OCI-LY3 (cell line): Measurements from ENCODE around the gene ELF5.

ENCODE experiments used
- H2AFZ ChIP-seq: fragments of 200-600, 300-600 bp; shearing (Covaris generic); 2 replicates; pipeline ENCODE4 v1.6.0; 2014; ENCODE audit warnings: antibody characterized with exemption, low read depth, low read length
- H3K27ac ChIP-seq: fragments of 200-600, 300-600 bp; sonication (generic); 2 replicates; pipeline ENCODE4 v1.5.1; 2014; ENCODE audit warnings: mild to moderate bottlenecking, low read length, moderate library complexity, mixed read lengths
- H3K27me3 ChIP-seq: fragments of 200-600, 300-600 bp; sonication (generic); 2 replicates; pipeline ENCODE4 v1.6.1; 2014; ENCODE audit warnings: low read depth, low read length, mixed read lengths
- H3K36me3 ChIP-seq: fragments of 200-600, 300-600 bp; sonication (generic); replicated peaks from 2 replicates; pipeline ENCODE3; 2014; ENCODE audit warnings: low read depth, low read length, mixed read lengths
- H3K4me1 ChIP-seq: fragments of 300-600, 200-600 bp; sonication (generic); 2 replicates; pipeline ENCODE4 v1.6.1; 2014; ENCODE audit warnings: low read length, mixed read lengths
- H3K4me2 ChIP-seq: fragments of 200-600, 300-600 bp; sonication (generic); 2 replicates; pipeline ENCODE4 v1.6.1; 2014; ENCODE audit warnings: low read length, mixed read lengths
- H3K4me3 ChIP-seq: fragments of 300-600, 200-600 bp; sonication (generic); 2 replicates; pipeline ENCODE4 v1.5.1; 2014; ENCODE audit warnings: antibody characterized with exemption, mild to moderate bottlenecking, low read length, moderate library complexity
- H3K79me2 ChIP-seq: fragments of 300-600, 200-600 bp; shearing (Covaris generic); 2 replicates; pipeline ENCODE4 v1.6.1; 2014; ENCODE audit warnings: mild to moderate bottlenecking, low read length, mixed read lengths
- H3K9ac ChIP-seq: fragments of 300-600, 200-600 bp; shearing (Covaris generic); 2 replicates; pipeline ENCODE4 v1.6.0; 2014; ENCODE audit warnings: mild to moderate bottlenecking, low read length, moderate library complexity
- H3K9me3 ChIP-seq: fragments of 200-600, 300-600 bp; shearing (Covaris generic); 2 replicates; pipeline ENCODE4 v1.6.1; 2014; ENCODE audit warnings: low read length, mixed read lengths; ENCODE audit not compliant: insufficient read depth
- H4K20me1 ChIP-seq: fragments of 200-600, 300-600 bp; sonication (generic); 2 replicates; pipeline ENCODE4 v1.6.1; 2016; ENCODE audit warnings: low read length, mixed read lengths; ENCODE audit not compliant: insufficient read depth
- CTCF ChIP-seq: fragments of 200-600, 300-600 bp; sonication (generic); IDR thresholded peaks from 2 replicates; pipeline ENCODE4 v1.5.1; 2014; ENCODE audit warnings: antibody characterized with exemption, low read length, low read depth
- EZH2phosphoT487 ChIP-seq: fragments of 200-600 bp; shearing (Covaris generic); IDR thresholded peaks from 2 replicates; pipeline ENCODE4 v1.6.1; 2018; ENCODE audit warnings: antibody characterized with exemption, mixed run types, low read depth

The ELF5 gene

GRCh38 chr11:34513682-34514449 lies at the start of gene ELF5:
Gene ELF5, minus strand, starts transcription at chr11:34513794. Its CDS starts 8,045 bp downstream, at chr11:34505749.
- TF ChIP-seq CTCF (no peak), EZH2phosphoT487 (no peak)
- H3K4me1 ChIP-seq = peaks cover 10% of the 10 kb centered on the region
- no peaks in the 10 kb centered on the region for H3K9me3 ChIP-seq
- H3K79me2 ChIP-seq = no peaks in the 10 kb centered on the region
- no peaks in the 10 kb centered on the region for H3K36me3 ChIP-seq
- H3K27ac ChIP-seq = no peak within 1 kb of the TSS
- H3K27me3 ChIP-seq = peaks cover 18% of the 10 kb centered on the region
- H2AFZ ChIP-seq = peak within 1 kb of the TSS; percentile 72; the same call in 1 of the 2 replicates
- no peak within 1 kb of the TSS for H3K4me3 ChIP-seq
- H4K20me1 ChIP-seq = no peaks in the 10 kb centered on the region
- peak within 1 kb of the TSS; percentile 43 for H3K4me2 ChIP-seq
- no peak within 1 kb of the TSS for H3K9ac ChIP-seq

GRCh38 chr11:34562976-34563375 lies 49.4 kb upstream of the ELF5 start:
- peaks cover 3% of the 10 kb centered on the region; the same call in 1 of the 2 replicates for H3K4me1 ChIP-seq
- H3K27ac ChIP-seq = no peak overlapping the region
- H3K9me3 ChIP-seq = no peaks in the 10 kb centered on the region
- no peaks in the 10 kb centered on the region for H3K79me2 ChIP-seq
- H3K36me3 ChIP-seq = no peaks in the 10 kb centered on the region
- TF ChIP-seq EZH2phosphoT487 (no peak), CTCF (no peak)
- no peak overlapping the region for H3K4me2 ChIP-seq
- no peak overlapping the region for H3K9ac ChIP-seq
- no peak overlapping the region for H2AFZ ChIP-seq
- peaks cover 65% of the 10 kb centered on the region for H3K27me3 ChIP-seq
- no peaks in the 10 kb centered on the region for H4K20me1 ChIP-seq
- H3K4me3 ChIP-seq = no peak overlapping the region

- H3K36me3 ChIP-seq = no peaks in the 10 kb centered on the region
- no peaks in the 10 kb centered on the region for H4K20me1 ChIP-seq
- no peak overlapping the region for H3K9ac ChIP-seq
- no peak overlapping the region for H3K27ac ChIP-seq
- H3K27me3 ChIP-seq = peaks cover 64% of the 10 kb centered on the region
- no peak overlapping the region for H3K4me2 ChIP-seq
- no peaks in the 10 kb centered on the region for H3K79me2 ChIP-seq
- no peak for TF ChIP-seq CTCF
- TF ChIP-seq EZH2phosphoT487 = no peak
- no peak overlapping the region for H2AFZ ChIP-seq
- H3K4me3 ChIP-seq = no peak overlapping the region
- H3K4me1 ChIP-seq = no peaks in the 10 kb centered on the region
- H3K9me3 ChIP-seq = no peaks in the 10 kb centered on the region
Observed at GRCh38 chr11:34560511-34560910, 46.9 kb upstream of the ELF5 start.

GRCh38 chr11:34558673-34559072 lies 45.1 kb upstream of the ELF5 start:
- Histone ChIP-seq H3K36me3 (no peaks in the 10 kb centered on the region), H4K20me1 (no peaks in the 10 kb centered on the region), H3K27me3 (peaks cover 62% of the 10 kb centered on the region), H3K9me3 (no peaks in the 10 kb centered on the region), H3K79me2 (no peaks in the 10 kb centered on the region), H3K4me3 (no peak overlapping the region), H3K4me2 (no peak overlapping the region), H3K27ac (no peak overlapping the region), H2AFZ (no peak overlapping the region), H3K9ac (no peak overlapping the region), H3K4me1 (no peaks in the 10 kb centered on the region)
- TF ChIP-seq EZH2phosphoT487 (no peak), CTCF (no peak)
